GM10266 (cell line): ENCODE measurements around the gene KMT2A.
"Not testable (repeated sequence)": the region's sequence is repeated elsewhere in the genome, so short reads cannot be mapped to it uniquely, and the experiment has no call there.

ENCODE experiments used
- DNase-seq: peaks from one replicate; pipeline ENCODE4 v3.0.0; 2012; ENCODE audit errors: extremely low spot score
- CTCF ChIP-seq: IDR thresholded peaks from 2 replicates; pipeline ENCODE4 v1.5.1; 2012; ENCODE audit warnings: mild to moderate bottlenecking, low read depth; ENCODE audit not compliant: control insufficient read depth, insufficient read depth; ENCODE audit errors: missing control alignments

The KMT2A gene

DNA sequence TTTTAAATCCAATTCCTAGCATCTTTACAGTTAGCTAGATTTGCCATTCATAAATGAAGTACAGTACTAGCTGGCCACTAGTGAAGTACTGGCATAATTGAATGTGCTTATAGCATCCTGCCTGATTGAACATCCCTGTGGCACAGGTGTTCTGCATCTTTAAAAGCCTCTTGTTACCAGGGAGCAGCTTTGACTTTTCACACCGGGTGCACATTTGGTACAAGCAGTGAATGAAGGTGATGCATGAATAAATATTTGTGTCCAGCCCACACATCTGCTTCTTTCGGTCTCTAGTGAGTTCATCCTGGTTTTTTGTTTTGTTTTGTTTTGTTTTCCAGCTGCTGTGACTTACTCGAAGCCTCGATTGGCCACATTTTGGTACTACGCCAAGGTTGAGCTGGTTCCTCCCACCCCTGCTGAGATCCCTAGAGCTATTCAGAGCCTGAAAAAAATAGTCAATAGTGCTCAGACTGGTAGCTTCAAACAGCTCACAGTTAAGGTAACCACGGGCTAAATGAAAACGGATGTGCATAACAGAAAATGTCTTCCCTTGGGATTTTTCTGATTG is 29.6 kb upstream of the KMT2A start:
- no peak for TF ChIP-seq CTCF
- no peak for DNase-seq

GRCh38 chr11:118410055-118410745 is 26.1 kb upstream of the KMT2A start:
- no peak for TF ChIP-seq CTCF

GRCh38 chr11:118411530-118411929 is 24.8 kb upstream of the KMT2A start:
- no peak for DNase-seq
- no peak for TF ChIP-seq CTCF

More at GRCh38 chr11:118410055-118410745, 26.1 kb upstream of the KMT2A start:
- DNase-seq: peak; percentile 24

DNA sequence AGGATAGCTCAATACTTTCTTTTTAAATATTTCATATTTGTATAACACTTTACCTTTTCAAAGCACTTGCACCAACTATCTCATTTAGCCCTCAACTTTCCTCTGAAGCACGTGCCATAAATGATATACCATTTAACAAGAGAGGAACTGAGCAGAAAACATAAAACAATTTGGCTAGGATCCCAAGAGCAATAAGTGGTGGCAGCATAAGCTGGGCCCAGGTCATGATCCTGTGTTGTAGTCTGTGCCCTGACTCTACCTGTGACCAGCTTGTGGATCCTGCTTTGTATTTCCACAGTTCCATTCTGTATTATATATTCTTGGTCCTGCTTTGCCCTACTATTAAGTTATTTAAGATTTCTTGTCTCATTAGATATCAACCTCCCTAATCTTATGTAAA is 23.4 kb upstream of the KMT2A start:
- TF ChIP-seq CTCF: no peak
- DNase-seq: no peak

GRCh38 chr11:118415062-118415738 is 21.1 kb upstream of the KMT2A start:
- no peak for TF ChIP-seq CTCF
- DNase-seq: no peak

DNA sequence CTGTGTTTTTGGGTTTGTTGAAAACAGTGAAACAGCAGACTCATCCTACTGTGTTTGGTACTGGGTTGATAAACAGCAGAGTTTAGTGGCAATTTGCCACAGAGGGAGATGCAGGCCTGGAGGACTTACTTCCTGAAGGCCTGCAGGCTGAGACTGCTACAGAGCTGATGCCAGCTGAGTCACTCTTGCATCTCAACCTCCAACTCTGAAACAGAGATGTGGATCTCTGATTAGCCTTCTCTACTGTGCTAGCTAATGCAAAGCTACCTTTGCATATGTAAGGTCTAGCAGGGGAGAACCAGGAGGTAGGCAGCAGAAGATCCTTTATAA is 20.6 kb upstream of the KMT2A start:
- TF ChIP-seq CTCF: no peak
- DNase-seq: no peak

- not testable (repeated sequence) for DNase-seq
These were observed 19.4 kb upstream of the KMT2A start for GRCh38 chr11:118416900-118417299.
